ENCODE measurements around the gene C1QTNF2.

The C1QTNF2 gene

GRCh38 chr5:160318409-160318808 lies 52.0 kb downstream of the C1QTNF2 start:
- no peak overlapping the region for H3K4me3 ChIP-seq (replicated peaks; ENCODE audit: insufficient read depth, low read length)
- H3K27me3 ChIP-seq (ENCODE audit: insufficient read depth, poor library complexity, severe bottlenecking), result peaks cover 3% of the 10 kb centered on the region
- H3K27ac ChIP-seq (replicated peaks), result peak overlapping the region; percentile 32; the same call in 1 of the 2 replicates
- peak; percentile 31 to 88 for DNase-seq (ENCODE audit: low read depth in 1 of 2, low spot score in 1 of 2)
- TF ChIP-seq, protein P1, sequence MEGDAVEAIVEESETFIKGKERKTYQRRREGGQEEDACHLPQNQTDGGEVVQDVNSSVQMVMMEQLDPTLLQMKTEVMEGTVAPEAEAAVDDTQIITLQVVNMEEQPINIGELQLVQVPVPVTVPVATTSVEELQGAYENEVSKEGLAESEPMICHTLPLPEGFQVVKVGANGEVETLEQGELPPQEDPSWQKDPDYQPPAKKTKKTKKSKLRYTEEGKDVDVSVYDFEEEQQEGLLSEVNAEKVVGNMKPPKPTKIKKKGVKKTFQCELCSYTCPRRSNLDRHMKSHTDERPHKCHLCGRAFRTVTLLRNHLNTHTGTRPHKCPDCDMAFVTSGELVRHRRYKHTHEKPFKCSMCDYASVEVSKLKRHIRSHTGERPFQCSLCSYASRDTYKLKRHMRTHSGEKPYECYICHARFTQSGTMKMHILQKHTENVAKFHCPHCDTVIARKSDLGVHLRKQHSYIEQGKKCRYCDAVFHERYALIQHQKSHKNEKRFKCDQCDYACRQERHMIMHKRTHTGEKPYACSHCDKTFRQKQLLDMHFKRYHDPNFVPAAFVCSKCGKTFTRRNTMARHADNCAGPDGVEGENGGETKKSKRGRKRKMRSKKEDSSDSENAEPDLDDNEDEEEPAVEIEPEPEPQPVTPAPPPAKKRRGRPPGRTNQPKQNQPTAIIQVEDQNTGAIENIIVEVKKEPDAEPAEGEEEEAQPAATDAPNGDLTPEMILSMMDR (IDR thresholded peaks at IDR 0.05; ENCODE audit: insufficient read depth, low read length), result no peak
- TF ChIP-seq GABPA (IDR thresholded peaks at IDR 0.05; ENCODE audit: low read depth), result no peak
- TF ChIP-seq POLR2AphosphoS5 (IDR thresholded peaks at IDR 0.05; ENCODE audit: low read depth), result no peak
- TF ChIP-seq SPI1 (IDR thresholded peaks at IDR 0.05; ENCODE audit: borderline replicate concordance, low read depth), result peak; percentile 38; the same call in 1 of the 2 replicates

DNA sequence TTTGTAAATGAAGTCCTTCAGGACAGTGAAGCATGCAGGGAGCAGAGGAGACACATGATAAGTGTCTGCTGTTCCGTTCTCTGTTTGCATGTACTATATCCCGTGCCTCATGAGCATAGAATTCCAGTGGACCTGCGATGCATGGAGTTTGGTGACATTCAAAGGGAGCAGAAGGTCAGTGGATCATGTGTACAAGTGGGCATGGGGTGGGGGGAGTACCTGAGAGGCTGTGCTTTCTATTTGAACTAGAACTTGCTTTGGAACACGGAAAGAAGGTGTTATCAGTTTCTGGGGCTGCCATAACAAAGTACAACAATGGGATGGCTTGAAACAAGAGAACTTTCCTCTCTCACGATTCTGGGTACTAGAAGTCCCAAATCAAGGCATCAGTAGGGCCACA lies 53.0 kb downstream of the C1QTNF2 start:
- no peak for DNase-seq (ENCODE audit: low read depth in 1 of 2, low spot score in 1 of 2)
- Histone ChIP-seq H3K4me3 (replicated peaks; ENCODE audit: insufficient read depth, low read length) (no peak overlapping the region), H3K27ac (replicated peaks) (no peak overlapping the region), H3K27me3 (ENCODE audit: insufficient read depth, poor library complexity, severe bottlenecking) (peaks cover 12% of the 10 kb centered on the region)
- TF ChIP-seq REST (IDR thresholded peaks at IDR 0.05; ENCODE audit: insufficient replicate concordance, low read depth) (no peak), GABPA (IDR thresholded peaks at IDR 0.05; ENCODE audit: low read depth) (no peak), POLR2AphosphoS5 (IDR thresholded peaks at IDR 0.05; ENCODE audit: low read depth) (no peak), SPI1 (IDR thresholded peaks at IDR 0.05; ENCODE audit: borderline replicate concordance, low read depth) (no peak)
- TF ChIP-seq, protein P1 (IDR thresholded peaks at IDR 0.05; ENCODE audit: insufficient read depth, low read length), result no peak

GRCh38 chr5:160315968-160316367 lies 54.5 kb downstream of the C1QTNF2 start:
- Histone ChIP-seq H3K4me3 (replicated peaks; ENCODE audit: insufficient read depth, low read length) (no peak overlapping the region), H3K27me3 (ENCODE audit: insufficient read depth, poor library complexity, severe bottlenecking) (peaks cover 24% of the 10 kb centered on the region), H3K27ac (replicated peaks) (no peak overlapping the region)
- peak; percentile 30 to 68 for DNase-seq (ENCODE audit: low read depth in 1 of 2, low spot score in 1 of 2)
- TF ChIP-seq GABPA (IDR thresholded peaks at IDR 0.05; ENCODE audit: low read depth), result no peak
- TF ChIP-seq POLR2AphosphoS5 (IDR thresholded peaks at IDR 0.05; ENCODE audit: low read depth), result no peak
- TF ChIP-seq REST (IDR thresholded peaks at IDR 0.05; ENCODE audit: insufficient replicate concordance, low read depth), result no peak
- no peak for TF ChIP-seq SPI1 (IDR thresholded peaks at IDR 0.05; ENCODE audit: borderline replicate concordance, low read depth)
- TF ChIP-seq, protein P1 (IDR thresholded peaks at IDR 0.05; ENCODE audit: insufficient read depth, low read length), result no peak
